H1 (cell line): ENCODE data around the gene RADIL. TPM values are rescaled to one million over a fixed set of nuclear protein-coding genes. Genes with fewer than 3 reads are reported as not detected.

Source experiments
- ASH2L ChIP-seq: fragments of 200-600, 300-600 bp; sonication (generic); IDR thresholded peaks from one replicate; pipeline ENCODE4 v1.7.1; 2017; ENCODE audit warnings: low read length
- polyA plus RNA-seq, 7 experiments: library from polyadenylated mRNA; depleted of rRNA in 3 of 7; stranded (reverse) in 5 of 7; unstranded in 2 of 7; fragments of >200 nt in 5 of 7; fragments of 200-250 nt in 2 of 7; gene quantifications; 1 replicate in 5 of 7; 2 replicates in 1 of 7; 4 replicates in 1 of 7; pipeline versions ENCODE4 v1.2.1 to v1.2.3, GENCODE V29; 2011 to 2013; ENCODE audit warnings: missing spikeins in 2 of 7, mixed read lengths in 2 of 7
- total RNA-seq: library from RNA; stranded (reverse); fragmentation: NEBNext Ultra II Directional; extraction: Animal tissue kit (Norgen Biotek cat#: 25700); gene quantifications from 2 replicates; pipeline ENCODE4 v1.2.1, GENCODE V29; 2021

Gene RADIL
- total and polyA plus RNA-seq, 2 of the 8 experiments (the other 6 are each of a cell fraction or from before 2014, with no cell fraction given), result 5.0 to 5.4 TPM

GRCh38 chr7:4837041-4837802, 46.3 kb downstream of the RADIL start (continued):
- TF ChIP-seq ASH2L, result no peak
